HG03439 (cell line): ENCODE data around the gene NRROS.

ENCODE experiments used
- ATAC-seq: cut with Tn5 transposase; IDR thresholded peaks from one replicate; pipeline ENCODE4 v1.9.1; 2021; ENCODE audit warnings: mild to moderate bottlenecking, moderate library complexity; ENCODE audit not compliant: unreplicated experiment

Gene NRROS

DNA sequence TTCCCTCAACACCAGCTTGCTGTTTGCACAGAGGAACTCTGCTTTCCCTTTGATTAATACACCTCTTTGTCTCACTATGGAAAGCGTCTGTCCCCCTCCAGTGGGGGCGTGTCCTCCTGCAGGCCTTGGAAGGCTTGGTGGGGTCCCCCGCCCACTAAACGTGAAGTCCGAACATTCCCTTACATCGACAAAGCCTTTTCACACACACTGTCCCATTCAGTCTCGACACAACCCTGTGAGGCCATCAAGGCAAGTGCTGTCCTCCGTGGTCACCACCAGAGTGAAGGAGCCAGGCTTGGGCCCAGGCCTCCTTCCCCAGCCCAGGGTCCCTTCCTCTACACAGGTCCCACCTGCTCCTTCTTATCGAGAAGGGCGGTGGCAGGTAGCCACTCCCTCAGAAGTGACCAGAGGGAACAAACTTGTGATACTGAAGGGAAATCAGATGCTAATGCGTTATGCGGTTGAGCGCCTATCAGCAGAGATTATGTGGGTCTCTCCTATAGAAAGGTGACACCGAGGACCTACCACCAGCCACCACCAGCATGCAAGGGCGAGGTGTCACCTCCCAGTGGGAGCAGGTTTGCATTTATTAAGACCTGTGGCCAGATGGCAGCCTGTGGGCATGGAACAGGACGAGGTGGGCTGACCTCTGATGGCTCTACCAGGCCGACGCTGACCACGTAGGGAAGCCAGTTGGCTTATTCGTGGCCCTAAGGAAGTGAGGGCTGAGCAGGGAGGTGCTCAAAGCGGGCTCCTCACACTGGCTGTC, 6.6 kb downstream of the NRROS start:
- ATAC-seq, result no peak

GRCh38 chr3:196646666-196647216, 7.2 kb downstream of the NRROS start:
- no peak for ATAC-seq

DNA sequence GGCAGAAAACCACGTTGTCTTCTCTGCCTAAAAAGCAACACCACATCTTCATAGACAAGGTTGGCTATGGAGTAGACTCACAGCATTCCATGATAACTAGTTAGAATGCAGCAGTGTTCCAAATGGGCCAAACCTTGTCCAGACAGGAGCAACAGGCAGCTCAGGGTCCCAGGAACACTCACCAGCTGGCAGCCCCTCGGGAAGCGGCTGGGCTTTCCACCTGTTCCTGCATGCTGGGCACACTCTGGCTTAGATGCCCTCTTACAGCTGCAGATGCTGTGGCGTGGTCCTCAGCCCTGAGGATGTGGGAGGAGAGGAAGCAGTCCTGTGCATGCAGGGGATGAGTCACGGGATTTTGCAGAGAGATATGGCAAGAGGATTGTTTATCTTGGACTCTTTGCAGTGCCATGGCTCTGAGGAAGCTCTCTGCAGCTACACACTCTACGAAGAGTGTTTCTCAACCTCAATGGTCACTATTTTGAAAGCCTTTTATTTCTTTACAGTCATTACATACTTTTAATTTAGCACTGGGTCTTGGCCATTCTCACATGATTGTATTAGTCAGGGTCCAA, 11.3 kb downstream of the NRROS start:
- no peak for ATAC-seq

- ATAC-seq, result no peak
Measured at GRCh38 chr3:196651819-196652218, 12.3 kb downstream of the NRROS start.

- ATAC-seq, result no peak
Measured at GRCh38 chr3:196652961-196653795, 13.7 kb downstream of the NRROS start.

DNA sequence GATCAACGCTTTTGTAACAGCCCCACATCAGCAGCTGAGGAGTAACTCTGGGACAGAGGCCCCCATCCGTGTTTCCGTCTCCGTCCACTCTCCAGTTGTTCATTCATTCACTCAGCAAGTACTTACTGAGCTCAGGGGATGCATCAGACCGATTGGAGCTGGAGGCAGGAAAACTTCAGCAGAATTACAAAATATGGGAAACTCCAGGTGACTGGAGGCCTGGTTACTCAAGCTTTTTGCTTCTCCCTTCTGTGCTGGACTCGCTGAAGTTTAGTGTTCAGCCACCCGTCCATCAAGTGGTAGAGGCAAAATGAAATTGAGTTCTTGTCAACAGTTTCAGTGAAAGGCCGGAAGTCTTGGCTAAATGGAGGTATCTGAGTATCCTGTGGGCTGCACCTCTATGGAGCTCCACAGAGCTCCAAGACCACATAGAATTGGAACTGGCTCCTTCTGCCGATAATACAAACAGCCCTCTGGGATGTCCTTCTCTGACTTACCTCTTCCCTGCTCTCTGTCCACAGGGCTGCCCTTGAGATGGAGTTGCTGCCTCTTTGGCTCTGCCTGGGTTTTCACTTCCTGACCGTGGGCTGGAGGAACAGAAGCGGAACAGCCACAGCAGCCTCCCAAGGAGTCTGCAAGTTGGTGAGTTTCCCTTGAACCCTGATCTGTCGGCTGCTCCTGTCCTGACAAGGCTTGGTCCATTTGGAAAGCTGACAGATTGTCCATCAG, 14.7 kb downstream of the NRROS start:
- ATAC-seq, result no peak

GRCh38 chr3:196654735-196655090, 15.2 kb downstream of the NRROS start:
- no peak for ATAC-seq

DNA sequence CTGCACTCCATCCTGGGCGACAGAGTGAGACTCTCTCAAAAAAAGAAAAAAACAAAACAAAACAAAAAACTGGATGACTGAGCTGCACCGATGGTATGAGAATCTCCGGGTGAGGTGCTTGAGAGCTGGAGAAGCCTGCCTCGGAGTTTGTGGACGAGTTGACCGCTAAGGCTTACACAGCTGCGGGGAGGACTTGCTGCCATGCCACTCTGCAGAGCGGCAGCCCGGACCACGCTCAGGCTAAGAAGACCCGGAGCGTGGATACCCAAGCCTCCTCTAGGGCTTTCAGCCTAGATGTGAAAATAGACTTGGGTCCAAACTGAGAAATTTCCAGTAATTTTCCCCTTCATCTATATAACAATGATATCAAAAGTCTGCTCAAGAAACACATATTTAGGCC, 16.0 kb downstream of the NRROS start:
- no peak for ATAC-seq

- no peak for ATAC-seq
Measured at GRCh38 chr3:196656213-196656612, 16.7 kb downstream of the NRROS start.

- no peak for ATAC-seq
Measured at GRCh38 chr3:196659901-196660351, 20.4 kb downstream of the NRROS start.

DNA sequence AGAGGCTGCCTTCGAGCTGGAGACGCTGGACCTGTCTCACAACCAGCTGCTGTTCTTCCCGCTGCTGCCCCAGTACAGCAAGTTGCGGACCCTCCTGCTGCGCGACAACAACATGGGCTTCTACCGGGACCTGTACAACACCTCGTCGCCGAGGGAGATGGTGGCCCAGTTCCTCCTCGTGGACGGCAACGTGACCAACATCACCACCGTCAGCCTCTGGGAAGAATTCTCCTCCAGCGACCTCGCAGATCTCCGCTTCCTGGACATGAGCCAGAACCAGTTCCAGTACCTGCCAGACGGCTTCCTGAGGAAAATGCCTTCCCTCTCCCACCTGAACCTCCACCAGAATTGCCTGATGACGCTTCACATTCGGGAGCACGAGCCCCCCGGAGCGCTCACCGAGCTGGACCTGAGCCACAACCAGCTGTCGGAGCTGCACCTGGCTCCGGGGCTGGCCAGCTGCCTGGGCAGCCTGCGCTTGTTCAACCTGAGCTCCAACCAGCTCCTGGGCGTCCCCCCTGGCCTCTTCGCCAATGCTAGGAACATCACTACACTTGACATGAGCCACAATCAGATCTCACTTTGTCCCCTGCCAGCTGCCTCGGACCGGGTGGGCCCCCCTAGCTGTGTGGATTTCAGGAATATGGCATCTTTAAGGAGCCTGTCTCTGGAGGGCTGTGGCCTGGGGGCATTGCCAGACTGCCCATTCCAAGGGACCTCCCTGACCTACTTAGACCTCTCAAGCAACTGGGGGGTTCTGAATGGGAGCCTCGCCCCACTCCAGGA, 21.1 kb downstream of the NRROS start:
- ATAC-seq, result no peak

DNA sequence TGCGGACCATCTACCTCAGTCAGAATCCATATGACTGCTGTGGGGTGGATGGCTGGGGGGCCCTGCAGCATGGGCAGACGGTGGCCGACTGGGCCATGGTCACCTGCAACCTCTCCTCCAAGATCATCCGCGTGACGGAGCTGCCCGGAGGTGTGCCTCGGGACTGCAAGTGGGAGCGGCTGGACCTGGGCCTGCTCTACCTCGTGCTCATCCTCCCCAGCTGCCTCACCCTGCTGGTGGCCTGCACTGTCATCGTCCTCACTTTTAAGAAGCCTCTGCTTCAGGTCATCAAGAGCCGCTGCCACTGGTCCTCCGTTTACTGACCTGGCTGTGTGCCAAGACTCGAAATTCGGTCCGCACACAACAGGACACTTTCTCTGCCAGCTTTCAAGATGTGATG, 21.9 kb downstream of the NRROS start:
- no peak for ATAC-seq

GRCh38 chr3:196662033-196662432, 22.5 kb downstream of the NRROS start:
- ATAC-seq, result no peak

- ATAC-seq, result no peak
Measured at GRCh38 chr3:196662711-196663571, 23.4 kb downstream of the NRROS start.

- ATAC-seq, result no peak
Measured at GRCh38 chr3:196666001-196666867, 26.7 kb downstream of the NRROS start.

- ATAC-seq, result no peak
Measured at GRCh38 chr3:196667056-196667825, 27.7 kb downstream of the NRROS start.

DNA sequence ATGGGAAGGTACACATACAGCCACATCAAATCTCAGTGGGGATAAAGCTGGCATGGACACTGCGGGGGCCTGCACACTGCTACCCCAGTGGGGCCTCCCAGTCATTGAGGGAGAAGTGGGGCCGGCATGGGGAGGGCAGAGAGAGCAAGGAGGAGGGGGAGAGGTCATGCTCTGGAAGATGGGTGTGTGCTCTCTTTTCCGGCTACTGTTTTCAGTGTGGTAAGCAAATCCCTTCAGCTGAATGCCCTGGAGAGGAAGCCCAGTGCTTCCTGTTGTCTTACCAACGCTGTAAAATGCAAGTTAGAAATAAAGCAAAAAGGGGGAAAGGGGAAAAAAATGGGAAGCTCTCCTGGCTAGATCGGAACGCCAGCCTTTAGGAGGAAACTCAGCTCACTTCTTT, 30.8 kb downstream of the NRROS start:
- ATAC-seq, result no peak
